Mammary epithelial cell (primary cell): ENCODE data around the gene PSMD12.

Source experiments
- EZH2 ChIP-seq: IDR thresholded peaks from 2 replicates; pipeline ENCODE4 v1.6.1; 2012; ENCODE audit warnings: low read length, inconsistent platforms, borderline replicate concordance
- TF ChIP-seq, protein P1 (sequence below), 2 donors: IDR thresholded peaks in 1 of 2; conservative IDR thresholded peaks in 1 of 2; 2 replicates each; pipeline ENCODE4 v1.5.1; 2011 to 2012; ENCODE audit warnings: inconsistent platforms in 2 of 2, low read length in 2 of 2, mild to moderate bottlenecking in 2 of 2, control low read depth in 1 of 2, low read depth in 1 of 2; ENCODE audit not compliant: insufficient read depth in 1 of 2; ENCODE audit errors: extremely low read depth in 1 of 2

GRCh38 chr17:67375716-67376115 is 9.3 kb upstream of the PSMD12 start:
- TF ChIP-seq, protein P1, sequence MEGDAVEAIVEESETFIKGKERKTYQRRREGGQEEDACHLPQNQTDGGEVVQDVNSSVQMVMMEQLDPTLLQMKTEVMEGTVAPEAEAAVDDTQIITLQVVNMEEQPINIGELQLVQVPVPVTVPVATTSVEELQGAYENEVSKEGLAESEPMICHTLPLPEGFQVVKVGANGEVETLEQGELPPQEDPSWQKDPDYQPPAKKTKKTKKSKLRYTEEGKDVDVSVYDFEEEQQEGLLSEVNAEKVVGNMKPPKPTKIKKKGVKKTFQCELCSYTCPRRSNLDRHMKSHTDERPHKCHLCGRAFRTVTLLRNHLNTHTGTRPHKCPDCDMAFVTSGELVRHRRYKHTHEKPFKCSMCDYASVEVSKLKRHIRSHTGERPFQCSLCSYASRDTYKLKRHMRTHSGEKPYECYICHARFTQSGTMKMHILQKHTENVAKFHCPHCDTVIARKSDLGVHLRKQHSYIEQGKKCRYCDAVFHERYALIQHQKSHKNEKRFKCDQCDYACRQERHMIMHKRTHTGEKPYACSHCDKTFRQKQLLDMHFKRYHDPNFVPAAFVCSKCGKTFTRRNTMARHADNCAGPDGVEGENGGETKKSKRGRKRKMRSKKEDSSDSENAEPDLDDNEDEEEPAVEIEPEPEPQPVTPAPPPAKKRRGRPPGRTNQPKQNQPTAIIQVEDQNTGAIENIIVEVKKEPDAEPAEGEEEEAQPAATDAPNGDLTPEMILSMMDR (conservative IDR thresholded peaks at IDR 0.05 in 1 of 2, IDR thresholded peaks at IDR 0.05 in 1 of 2; ENCODE audit: extremely low read depth in 1 of 2, insufficient read depth in 1 of 2, low read depth in 1 of 2, low read length in 2 of 2), result no peak
- no peak for TF ChIP-seq EZH2
